Vagina (tissue), 2 donors: ENCODE data around the gene LRP2BP. TPM values are rescaled to one million over a fixed set of nuclear protein-coding genes. Genes with fewer than 3 reads are reported as not detected.
"Not testable (repeated sequence)": the region's sequence is repeated elsewhere in the genome, so short reads cannot be mapped to it uniquely, and the experiment has no call there.

ENCODE experiments used
- DNase-seq, 2 donors: peaks; one replicate each; pipeline ENCODE4 v3.0.0-alpha.2; 2017; ENCODE audit errors: extremely low spot score in 2 of 2
- H3K27ac ChIP-seq: fragments of 200-600 bp; sonication (generic); one replicate; pipeline ENCODE4 v1.5.1; 2019
- H3K27me3 ChIP-seq: fragments of 200-600 bp; sonication (generic); one replicate; pipeline ENCODE4 v1.5.1; 2019
- H3K36me3 ChIP-seq, 2 donors: fragments of 200-600 bp; sonication (generic); one replicate each; pipeline ENCODE4 v1.5.1; 2017 to 2019
- H3K4me1 ChIP-seq: fragments of 200-600 bp; sonication (generic); one replicate; pipeline ENCODE4 v1.5.1; 2019
- H3K4me3 ChIP-seq, 2 donors: fragments of 200-600 bp; sonication (generic); 1 replicate in 1 of 2; 2 replicates in 1 of 2; pipeline ENCODE4 v1.5.1; 2016 to 2019
- H3K9me3 ChIP-seq: fragments of 200-600 bp; sonication (generic); one replicate; pipeline ENCODE4 v1.5.1; 2019
- POLR2A ChIP-seq, 2 donors: fragments of 450-650 bp; IDR thresholded peaks; one replicate each; pipeline ENCODE4 v1.6.1; 2017; ENCODE audit warnings: antibody characterized with exemption in 2 of 2, mild to moderate bottlenecking in 2 of 2, moderate library complexity in 2 of 2
- POLR2AphosphoS5 ChIP-seq, 2 donors: sonication (generic); formaldehyde crosslinking; IDR thresholded peaks; one replicate each; pipeline ENCODE4 v1.9.0; 2017; ENCODE audit warnings: antibody characterized with exemption in 2 of 2, mild to moderate bottlenecking in 2 of 2, low read depth in 1 of 2; ENCODE audit not compliant: insufficient read depth in 1 of 2
- intact Hi-C: fragments of 100-400 bp; cut with DNase I; formaldehyde crosslinking; loops from one replicate; pipeline ENCODE4 v1.15.1; 2023
- small RNA-seq: library from RNA; depleted of rRNA; stranded (forward); fragments of <200 nt; gene quantifications from one replicate; pipeline ENCODE3, GENCODE V24; 2016
- total RNA-seq: library from RNA; depleted of rRNA; stranded (reverse); fragments of >200 nt; gene quantifications from one replicate; pipeline ENCODE4 v1.2.3, GENCODE V29; 2016
- TF ChIP-seq, protein P1 (sequence below), 3 experiments: fragments of 450-650 bp in 2 of 3; fragments of 200-600 bp in 1 of 3; sonication (generic) in 1 of 3; IDR thresholded peaks; one replicate each; pipeline ENCODE4 v1.5.1; 2017 to 2019; ENCODE audit warnings: antibody characterized with exemption in 3 of 3, mild to moderate bottlenecking in 2 of 3, moderate library complexity in 2 of 3

The LRP2BP gene
- total RNA-seq, 1 donor from 2014 or later, result 0.49 TPM

DNA sequence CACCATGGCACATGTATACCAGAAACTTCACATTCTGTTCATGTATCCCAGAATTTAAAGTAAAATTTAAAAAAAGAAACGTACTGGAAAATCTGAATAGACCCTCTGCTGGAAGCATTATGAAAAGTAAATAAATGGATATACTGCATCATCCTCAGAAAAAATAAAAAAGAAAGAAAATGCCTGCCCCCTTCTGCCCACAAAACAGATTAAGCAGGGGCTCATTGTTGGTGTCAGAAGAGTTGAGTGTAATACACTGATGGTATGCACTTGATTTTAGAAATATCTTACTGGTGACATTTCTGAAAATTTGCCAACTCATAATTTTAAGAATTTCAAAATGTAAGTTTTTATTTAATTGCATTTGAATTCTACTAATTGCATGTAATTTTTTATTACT, 77.8 kb downstream of the LRP2BP start:
- Histone ChIP-seq H3K4me3 (no peak overlapping the region), H3K27me3 (no peaks in the 10 kb centered on the region), H3K9me3 (no peaks in the 10 kb centered on the region), H3K27ac (no peak overlapping the region), H3K4me1 (no peaks in the 10 kb centered on the region), H3K36me3 (no peaks in the 10 kb centered on the region)
- no peak for DNase-seq
- TF ChIP-seq, protein P1, sequence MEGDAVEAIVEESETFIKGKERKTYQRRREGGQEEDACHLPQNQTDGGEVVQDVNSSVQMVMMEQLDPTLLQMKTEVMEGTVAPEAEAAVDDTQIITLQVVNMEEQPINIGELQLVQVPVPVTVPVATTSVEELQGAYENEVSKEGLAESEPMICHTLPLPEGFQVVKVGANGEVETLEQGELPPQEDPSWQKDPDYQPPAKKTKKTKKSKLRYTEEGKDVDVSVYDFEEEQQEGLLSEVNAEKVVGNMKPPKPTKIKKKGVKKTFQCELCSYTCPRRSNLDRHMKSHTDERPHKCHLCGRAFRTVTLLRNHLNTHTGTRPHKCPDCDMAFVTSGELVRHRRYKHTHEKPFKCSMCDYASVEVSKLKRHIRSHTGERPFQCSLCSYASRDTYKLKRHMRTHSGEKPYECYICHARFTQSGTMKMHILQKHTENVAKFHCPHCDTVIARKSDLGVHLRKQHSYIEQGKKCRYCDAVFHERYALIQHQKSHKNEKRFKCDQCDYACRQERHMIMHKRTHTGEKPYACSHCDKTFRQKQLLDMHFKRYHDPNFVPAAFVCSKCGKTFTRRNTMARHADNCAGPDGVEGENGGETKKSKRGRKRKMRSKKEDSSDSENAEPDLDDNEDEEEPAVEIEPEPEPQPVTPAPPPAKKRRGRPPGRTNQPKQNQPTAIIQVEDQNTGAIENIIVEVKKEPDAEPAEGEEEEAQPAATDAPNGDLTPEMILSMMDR (IDR thresholded peaks at IDR 0.05), result no peak
- TF ChIP-seq POLR2A (IDR thresholded peaks at IDR 0.05) (no peak), POLR2AphosphoS5 (IDR thresholded peaks at IDR 0.05; ENCODE audit: insufficient read depth in 1 of 2, low read depth in 1 of 2) (no peak)
- intact Hi-C loops, result no loop called here

DNA sequence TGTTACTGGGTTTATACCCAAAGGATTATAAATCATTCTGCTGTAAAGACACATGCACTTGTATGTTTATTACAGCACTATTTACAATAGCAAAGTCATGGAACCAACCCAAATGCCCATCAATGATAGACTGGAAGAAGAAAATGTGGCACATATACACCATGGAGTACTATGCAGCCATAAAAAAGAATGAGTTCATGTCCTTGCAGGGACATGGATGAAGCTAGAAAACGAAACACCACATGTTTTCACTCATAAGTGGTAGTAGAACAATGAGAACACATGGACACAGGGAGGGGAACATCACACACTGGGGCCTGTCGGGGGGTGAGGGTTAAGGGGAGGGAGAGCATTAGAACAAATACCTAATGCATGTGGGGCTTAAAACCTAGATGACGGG, 78.3 kb downstream of the LRP2BP start:
- intact Hi-C loops, H3K36me3 ChIP-seq, H3K9me3 ChIP-seq, H3K4me1 ChIP-seq, H3K4me3 ChIP-seq, DNase-seq, H3K27ac ChIP-seq, H3K27me3 ChIP-seq: not testable (repeated sequence)

Small RNA genes within 50 kb of the gene (small RNA-seq; reads per million reads assigned to genes)
- not detected for gene RF00019

Other genes with a start within 250 kb of the LRP2BP start
- gene CFAP97, start 191.9 kb downstream of the LRP2BP start, total RNA-seq, result 28.5 TPM
- gene SNX25, start 186.3 kb downstream of the LRP2BP start, total RNA-seq, result 13.0 TPM
- 56.7 TPM for gene ANKRD37, start 917 bp upstream of the LRP2BP start, total RNA-seq
- 20.4 TPM for gene UFSP2, start 30.0 kb upstream of the LRP2BP start, total RNA-seq
- 1.2 TPM for gene CCDC110, start 75.8 kb upstream of the LRP2BP start, total RNA-seq
- 148 TPM for gene PDLIM3, start 139.6 kb upstream of the LRP2BP start, total RNA-seq